ENCODE results near the gene SUSD3. TPM values are rescaled to one million over a fixed set of nuclear protein-coding genes. Genes with fewer than 3 reads are reported as not detected.
A peak's percentile ranks its signal among the peaks of the same experiment; 100 is the strongest.
"Not testable (repeated sequence)": the region's sequence is repeated elsewhere in the genome, so short reads cannot be mapped to it uniquely, and the experiment has no call there.

Gene SUSD3
- total and polyA plus RNA-seq, 2 donors from 2014 or later = 12.2 to 34.6 TPM

DNA sequence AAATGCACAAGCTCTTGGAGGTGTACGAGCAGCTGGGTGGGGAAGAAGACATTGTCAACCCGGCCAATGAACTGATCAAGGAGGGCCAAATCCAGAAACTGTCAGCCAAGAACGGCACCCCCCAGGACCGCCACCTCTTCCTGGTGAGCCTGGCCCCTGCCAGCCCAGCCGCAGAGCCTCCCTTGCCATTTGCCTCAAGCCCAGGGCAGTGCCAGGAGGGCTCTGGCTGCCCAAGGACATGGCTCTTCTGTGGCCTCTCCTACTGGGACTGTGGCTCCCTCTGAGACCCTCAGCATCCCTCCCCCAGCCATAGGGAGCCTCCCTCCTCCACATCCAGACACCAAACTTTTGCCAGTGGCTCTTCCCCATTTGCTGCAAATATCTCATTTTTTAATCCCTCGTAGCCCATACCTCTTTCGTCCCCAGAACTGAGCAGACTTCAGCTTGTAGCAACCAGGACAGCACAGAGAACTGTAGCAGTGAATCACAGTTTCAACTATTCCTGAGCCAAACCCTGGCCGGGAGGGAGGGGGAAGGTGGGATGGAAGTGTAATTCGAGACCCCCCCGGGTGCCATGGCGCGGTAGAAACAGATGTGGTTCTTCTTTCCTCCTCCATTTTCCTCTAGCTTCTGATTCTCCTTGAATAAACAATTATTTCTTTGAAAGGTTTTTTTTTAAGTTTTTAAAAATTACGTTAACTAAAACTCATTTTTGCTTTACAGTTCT is 44.5 kb upstream of the SUSD3 start:
- FAIRE-seq (no peak), DNase-seq (peak in 3 of 5 donors; percentile 10 to 62 (median 32))
- Histone ChIP-seq H3K9ac (ENCODE audit: low read length in 3 of 3) (no peak overlapping the region), H3K9me3 (ENCODE audit: control insufficient read depth in 2 of 3, insufficient read depth in 1 of 3, low read length in 3 of 3) (no peaks in the 10 kb centered on the region), H3K36me3 (ENCODE audit: control insufficient read depth in 2 of 3, insufficient read depth in 3 of 3, low read length in 3 of 3) (no peaks in the 10 kb centered on the region), H3K4me1 (ENCODE audit: control insufficient read depth in 2 of 3, insufficient read depth in 2 of 3, low read depth in 1 of 3, low read length in 3 of 3) (no peaks in the 10 kb centered on the region), H3K27me3 (ENCODE audit: control insufficient read depth, insufficient read depth, low read length) (no peaks in the 10 kb centered on the region), H3K27ac (ENCODE audit: low read depth in 2 of 2, low read length in 2 of 2) (no peak overlapping the region), H3K4me3 (ENCODE audit: low read length in 3 of 3) (no peak overlapping the region)
- intact Hi-C loops (cut with DNase I) = no loop called here
- TF ChIP-seq, protein P1, sequence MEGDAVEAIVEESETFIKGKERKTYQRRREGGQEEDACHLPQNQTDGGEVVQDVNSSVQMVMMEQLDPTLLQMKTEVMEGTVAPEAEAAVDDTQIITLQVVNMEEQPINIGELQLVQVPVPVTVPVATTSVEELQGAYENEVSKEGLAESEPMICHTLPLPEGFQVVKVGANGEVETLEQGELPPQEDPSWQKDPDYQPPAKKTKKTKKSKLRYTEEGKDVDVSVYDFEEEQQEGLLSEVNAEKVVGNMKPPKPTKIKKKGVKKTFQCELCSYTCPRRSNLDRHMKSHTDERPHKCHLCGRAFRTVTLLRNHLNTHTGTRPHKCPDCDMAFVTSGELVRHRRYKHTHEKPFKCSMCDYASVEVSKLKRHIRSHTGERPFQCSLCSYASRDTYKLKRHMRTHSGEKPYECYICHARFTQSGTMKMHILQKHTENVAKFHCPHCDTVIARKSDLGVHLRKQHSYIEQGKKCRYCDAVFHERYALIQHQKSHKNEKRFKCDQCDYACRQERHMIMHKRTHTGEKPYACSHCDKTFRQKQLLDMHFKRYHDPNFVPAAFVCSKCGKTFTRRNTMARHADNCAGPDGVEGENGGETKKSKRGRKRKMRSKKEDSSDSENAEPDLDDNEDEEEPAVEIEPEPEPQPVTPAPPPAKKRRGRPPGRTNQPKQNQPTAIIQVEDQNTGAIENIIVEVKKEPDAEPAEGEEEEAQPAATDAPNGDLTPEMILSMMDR (IDR thresholded peaks at IDR 0.05; ENCODE audit: borderline replicate concordance, extremely low read depth, insufficient read depth) = no peak

DNA sequence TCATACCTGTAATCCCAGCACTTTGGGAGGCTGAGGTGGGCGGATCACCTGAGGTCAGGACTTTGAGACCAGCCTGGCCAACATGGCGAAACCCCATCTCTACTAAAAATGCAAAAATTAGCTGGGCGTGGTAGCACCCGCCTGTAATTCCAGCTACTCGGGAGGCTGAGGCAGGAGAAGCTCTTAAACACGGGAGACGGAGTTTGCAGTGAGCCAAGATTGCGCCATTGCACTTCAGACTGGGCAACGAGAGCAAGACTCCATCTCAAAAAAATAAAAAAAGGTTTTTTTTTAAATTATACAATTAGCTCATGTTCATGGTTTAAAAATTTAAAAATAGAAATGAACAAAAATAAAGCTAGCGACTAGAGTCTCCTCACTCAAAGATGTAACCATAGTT is 43.3 kb upstream of the SUSD3 start:
- H3K27me3 ChIP-seq (ENCODE audit: control insufficient read depth, insufficient read depth, low read length); H3K9ac ChIP-seq (ENCODE audit: low read length in 3 of 3); H3K36me3 ChIP-seq (ENCODE audit: control insufficient read depth in 2 of 3, insufficient read depth in 3 of 3, low read length in 3 of 3); H3K9me3 ChIP-seq (ENCODE audit: control insufficient read depth in 2 of 3, insufficient read depth in 1 of 3, low read length in 3 of 3); H3K4me3 ChIP-seq (ENCODE audit: low read length in 3 of 3); H3K27ac ChIP-seq (ENCODE audit: low read depth in 2 of 2, low read length in 2 of 2); intact Hi-C loops (cut with DNase I); H3K4me1 ChIP-seq (ENCODE audit: control insufficient read depth in 2 of 3, insufficient read depth in 2 of 3, low read depth in 1 of 3, low read length in 3 of 3); FAIRE-seq: not testable (repeated sequence)
- DNase-seq = peak in 2 of 5 donors; percentile 5 to 27

DNA sequence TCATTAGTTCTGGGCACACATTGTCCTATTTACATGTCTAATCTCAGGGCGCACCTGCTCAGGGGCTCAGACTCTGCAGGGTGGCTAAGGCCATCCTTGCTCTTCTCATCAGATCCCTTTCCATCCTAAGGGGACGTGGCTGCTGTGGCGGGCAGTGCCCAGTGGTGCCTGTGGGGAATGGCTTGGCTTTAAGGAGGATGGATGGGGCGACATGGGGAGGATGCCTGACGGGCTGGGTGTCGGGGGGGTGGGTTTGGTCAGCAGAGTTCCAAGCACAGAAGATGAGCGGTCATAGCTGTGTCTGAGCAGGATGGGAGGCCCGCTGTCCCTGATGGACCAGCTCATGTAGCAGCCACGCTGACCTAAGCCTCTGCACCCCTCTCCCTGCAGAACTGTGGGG is 40.9 kb upstream of the SUSD3 start:
- peak in 2 of 5 donors; percentile 21 to 46 for DNase-seq
- Histone ChIP-seq H3K9ac (ENCODE audit: low read length in 3 of 3) (no peak overlapping the region), H3K27me3 (ENCODE audit: control insufficient read depth, insufficient read depth, low read length) (no peaks in the 10 kb centered on the region), H3K4me3 (ENCODE audit: low read length in 3 of 3) (no peak overlapping the region), H3K27ac (ENCODE audit: low read depth in 2 of 2, low read length in 2 of 2) (no peak overlapping the region), H3K4me1 (ENCODE audit: control insufficient read depth in 2 of 3, insufficient read depth in 2 of 3, low read depth in 1 of 3, low read length in 3 of 3) (no peaks in the 10 kb centered on the region), H3K36me3 (ENCODE audit: control insufficient read depth in 2 of 3, insufficient read depth in 3 of 3, low read length in 3 of 3) (no peaks in the 10 kb centered on the region), H3K9me3 (ENCODE audit: control insufficient read depth in 2 of 3, insufficient read depth in 1 of 3, low read length in 3 of 3) (no peaks in the 10 kb centered on the region)
- TF ChIP-seq, protein P1 (IDR thresholded peaks at IDR 0.05; ENCODE audit: borderline replicate concordance, extremely low read depth, insufficient read depth) = no peak
- FAIRE-seq = no peak
- intact Hi-C loops (cut with DNase I) = no loop called here

DNA sequence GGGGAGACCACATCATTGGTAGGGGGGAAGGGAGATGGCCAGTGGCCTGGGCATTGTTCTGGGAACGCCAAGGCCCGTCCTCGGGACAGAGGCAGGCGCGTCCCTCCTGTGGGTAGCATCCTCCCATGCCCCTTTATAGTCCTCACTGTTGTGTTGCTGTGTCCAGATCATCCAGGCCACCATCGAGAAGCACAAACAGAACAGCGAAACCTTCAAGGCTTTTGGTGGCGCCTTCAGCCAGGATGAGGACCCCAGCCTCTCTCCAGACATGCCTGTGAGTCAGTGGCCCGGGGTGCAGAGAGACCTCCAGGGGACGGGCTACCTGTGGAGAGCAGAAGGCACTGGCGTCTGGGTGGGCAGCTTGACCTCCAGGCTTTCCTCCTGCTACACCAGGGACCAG is 38.4 kb upstream of the SUSD3 start:
- DNase-seq = peak in 2 of 5 donors; percentile 31 to 64
- Histone ChIP-seq H3K9me3 (ENCODE audit: control insufficient read depth in 2 of 3, insufficient read depth in 1 of 3, low read length in 3 of 3) (no peaks in the 10 kb centered on the region), H3K36me3 (ENCODE audit: control insufficient read depth in 2 of 3, insufficient read depth in 3 of 3, low read length in 3 of 3) (no peaks in the 10 kb centered on the region), H3K27ac (ENCODE audit: low read depth in 2 of 2, low read length in 2 of 2) (no peak overlapping the region), H3K9ac (ENCODE audit: low read length in 3 of 3) (no peak overlapping the region), H3K27me3 (ENCODE audit: control insufficient read depth, insufficient read depth, low read length) (no peaks in the 10 kb centered on the region), H3K4me1 (ENCODE audit: control insufficient read depth in 2 of 3, insufficient read depth in 2 of 3, low read depth in 1 of 3, low read length in 3 of 3) (no peaks in the 10 kb centered on the region), H3K4me3 (ENCODE audit: low read length in 3 of 3) (no peak overlapping the region)
- intact Hi-C loops (cut with DNase I) = no loop called here
- TF ChIP-seq, protein P1 (IDR thresholded peaks at IDR 0.05; ENCODE audit: borderline replicate concordance, extremely low read depth, insufficient read depth) = no peak
- no peak for FAIRE-seq

All from kidney (tissue), 14 donors.